ENCODE data around the gene MAN2A1.

DNA sequence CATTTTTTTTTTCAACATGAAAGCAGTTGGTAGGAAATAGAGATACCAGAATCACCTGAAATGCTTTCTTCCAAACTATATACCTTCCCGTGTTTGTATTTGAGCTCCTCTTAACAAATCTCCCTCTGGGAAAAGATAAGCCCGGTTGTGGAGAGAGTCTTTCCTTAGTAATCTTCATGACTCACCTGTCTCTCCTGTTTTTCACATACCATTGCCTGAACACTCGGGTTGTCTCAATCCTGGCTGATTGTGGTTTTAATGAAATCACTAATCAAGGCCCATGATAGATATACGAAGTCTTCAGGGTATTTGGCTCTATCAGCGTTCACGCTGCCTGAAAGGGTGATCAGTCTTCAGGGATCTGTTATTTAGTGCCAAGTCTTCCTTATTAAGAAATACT, 136.7 kb downstream of the MAN2A1 start:
- TF ChIP-seq, protein P1, sequence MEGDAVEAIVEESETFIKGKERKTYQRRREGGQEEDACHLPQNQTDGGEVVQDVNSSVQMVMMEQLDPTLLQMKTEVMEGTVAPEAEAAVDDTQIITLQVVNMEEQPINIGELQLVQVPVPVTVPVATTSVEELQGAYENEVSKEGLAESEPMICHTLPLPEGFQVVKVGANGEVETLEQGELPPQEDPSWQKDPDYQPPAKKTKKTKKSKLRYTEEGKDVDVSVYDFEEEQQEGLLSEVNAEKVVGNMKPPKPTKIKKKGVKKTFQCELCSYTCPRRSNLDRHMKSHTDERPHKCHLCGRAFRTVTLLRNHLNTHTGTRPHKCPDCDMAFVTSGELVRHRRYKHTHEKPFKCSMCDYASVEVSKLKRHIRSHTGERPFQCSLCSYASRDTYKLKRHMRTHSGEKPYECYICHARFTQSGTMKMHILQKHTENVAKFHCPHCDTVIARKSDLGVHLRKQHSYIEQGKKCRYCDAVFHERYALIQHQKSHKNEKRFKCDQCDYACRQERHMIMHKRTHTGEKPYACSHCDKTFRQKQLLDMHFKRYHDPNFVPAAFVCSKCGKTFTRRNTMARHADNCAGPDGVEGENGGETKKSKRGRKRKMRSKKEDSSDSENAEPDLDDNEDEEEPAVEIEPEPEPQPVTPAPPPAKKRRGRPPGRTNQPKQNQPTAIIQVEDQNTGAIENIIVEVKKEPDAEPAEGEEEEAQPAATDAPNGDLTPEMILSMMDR (conservative IDR thresholded peaks at IDR 0.05; ENCODE audit: low read depth, low read length): no peak
- no peak for TF ChIP-seq EZH2 (IDR thresholded peaks at IDR 0.05; ENCODE audit: borderline replicate concordance, low read depth, low read length, poor library complexity, severe bottlenecking)
